ENCODE measurements around the gene HCN2.

- TF ChIP-seq TCF12 (IDR thresholded peaks at IDR 0.05) (no peak), CTCF (IDR thresholded peaks at IDR 0.05) (no peak), YY1 (IDR thresholded peaks at IDR 0.05; ENCODE audit: low read depth) (no peak), GABPA (IDR thresholded peaks at IDR 0.05; ENCODE audit: low read depth) (no peak), EP300 (IDR thresholded peaks at IDR 0.05; ENCODE audit: borderline replicate concordance in 1 of 2, low read depth in 1 of 2, low read length in 1 of 2) (no peak), RCOR1 (IDR thresholded peaks at IDR 0.05; ENCODE audit: low read length) (no peak)
These were observed 28.6 kb downstream of the HCN2 start for GRCh38 chr19:618247-618619.
